GM12891 (cell line): ENCODE measurements around the gene GAB1.

ENCODE experiments used
- POLR2A ChIP-seq: IDR thresholded peaks from 2 replicates; pipeline ENCODE4 v1.6.1; 2011; ENCODE audit warnings: low read depth, low read length, control low read depth
- POLR2AphosphoS5 ChIP-seq: IDR thresholded peaks from 2 replicates; pipeline ENCODE4 v1.6.1; 2011; ENCODE audit warnings: low read depth, low read length, control low read depth
- SPI1 ChIP-seq: IDR thresholded peaks from 2 replicates; pipeline ENCODE4 v1.6.1; 2011; ENCODE audit warnings: low read depth, low read length, control low read depth

- TF ChIP-seq POLR2AphosphoS5, result no peak
- TF ChIP-seq POLR2A, result no peak
- no peak for TF ChIP-seq SPI1
Observed at GRCh38 chr4:143400082-143400481, 63.4 kb downstream of the GAB1 start.
